Stimulated activated CD4-positive, alpha-beta T cell treated with anti-CD3 and anti-CD28 coated beads, Interleukin-2, amount 100 ng/mL, for 48 hours (primary cell): ENCODE measurements around the gene ITFG2.

ENCODE experiments used
- DNase-seq, 2 donors: peaks; one replicate each; pipeline ENCODE4 v3.0.0-alpha.2; 2020

ITFG2 gene

GRCh38 chr12:2795291-2796186 lies 16.9 kb upstream of the ITFG2 start:
- DNase-seq: peak; percentile 57 to 71

- DNase-seq: no peak
Observed at GRCh38 chr12:2796187-2796666, 16.2 kb upstream of the ITFG2 start.

GRCh38 chr12:2797721-2798418 lies 14.6 kb upstream of the ITFG2 start:
- no peak for DNase-seq

GRCh38 chr12:2800046-2800570 lies 12.4 kb upstream of the ITFG2 start:
- no peak for DNase-seq

- DNase-seq: no peak
Observed at GRCh38 chr12:2801044-2801783, 11.3 kb upstream of the ITFG2 start.

- DNase-seq: no peak
Observed at GRCh38 chr12:2803635-2804392, 8.7 kb upstream of the ITFG2 start.

GRCh38 chr12:2804393-2805142 lies 7.9 kb upstream of the ITFG2 start:
- no peak for DNase-seq

- DNase-seq: no peak
Observed at GRCh38 chr12:2805143-2805520, 7.3 kb upstream of the ITFG2 start.

GRCh38 chr12:2806700-2807099 lies 5.8 kb upstream of the ITFG2 start:
- no peak for DNase-seq

GRCh38 chr12:2811801-2812200 lies 667 bp upstream of the ITFG2 start:
- DNase-seq: no peak

GRCh38 chr12:2813214-2814185 lies 1.0 kb downstream of the ITFG2 start:
- DNase-seq: peak; percentile 34 to 50

- no peak for DNase-seq
Observed at GRCh38 chr12:2819810-2820209, 7.3 kb downstream of the ITFG2 start.

- no peak for DNase-seq
Observed at GRCh38 chr12:2820432-2820831, 8.0 kb downstream of the ITFG2 start.

- no peak for DNase-seq
Observed at GRCh38 chr12:2823483-2823882, 11.0 kb downstream of the ITFG2 start.

- DNase-seq: no peak
Observed at GRCh38 chr12:2824541-2824940, 12.1 kb downstream of the ITFG2 start.

GRCh38 chr12:2825132-2825531 lies 12.7 kb downstream of the ITFG2 start:
- DNase-seq: no peak

- DNase-seq: no peak
Observed at GRCh38 chr12:2826036-2826435, 13.6 kb downstream of the ITFG2 start.

- DNase-seq: no peak
Observed at GRCh38 chr12:2826721-2827515, 14.4 kb downstream of the ITFG2 start.

GRCh38 chr12:2829275-2829674 lies 16.8 kb downstream of the ITFG2 start:
- DNase-seq: no peak
